Measurements from ENCODE around the gene CCDC70.

Gene CCDC70

GRCh38 chr13:51845574-51846318 lies 16.0 kb upstream of the CCDC70 start:
- DNase-seq (ENCODE audit: low read depth): no peak
- no peak for TF ChIP-seq POLR2A (IDR thresholded peaks at IDR 0.05; ENCODE audit: extremely low read depth, insufficient read length)
- TF ChIP-seq CTCF (IDR thresholded peaks at IDR 0.05; ENCODE audit: low read depth, low read length): no peak
- no peak for TF ChIP-seq MYC (IDR thresholded peaks at IDR 0.05; ENCODE audit: low read depth, low read length)
- TF ChIP-seq MAX (IDR thresholded peaks at IDR 0.05; ENCODE audit: low read depth, low read length): no peak
- no peak overlapping the region for H3K4me3 ChIP-seq (ENCODE audit: low read depth, low read length)

GRCh38 chr13:51846756-51847155 lies 15.0 kb upstream of the CCDC70 start:
- DNase-seq (ENCODE audit: low read depth): no peak
- H3K4me3 ChIP-seq (ENCODE audit: low read depth, low read length): no peak overlapping the region
- TF ChIP-seq MYC (IDR thresholded peaks at IDR 0.05; ENCODE audit: low read depth, low read length) (no peak), MAX (IDR thresholded peaks at IDR 0.05; ENCODE audit: low read depth, low read length) (no peak), CTCF (IDR thresholded peaks at IDR 0.05; ENCODE audit: low read depth, low read length) (no peak), POLR2A (IDR thresholded peaks at IDR 0.05; ENCODE audit: extremely low read depth, insufficient read length) (no peak)

- TF ChIP-seq MAX (IDR thresholded peaks at IDR 0.05; ENCODE audit: low read depth, low read length) (no peak), CTCF (IDR thresholded peaks at IDR 0.05; ENCODE audit: low read depth, low read length) (no peak), POLR2A (IDR thresholded peaks at IDR 0.05; ENCODE audit: extremely low read depth, insufficient read length) (no peak), MYC (IDR thresholded peaks at IDR 0.05; ENCODE audit: low read depth, low read length) (no peak)
- no peak for DNase-seq (ENCODE audit: low read depth)
- no peak overlapping the region for H3K4me3 ChIP-seq (ENCODE audit: low read depth, low read length)
These were observed 13.1 kb upstream of the CCDC70 start for GRCh38 chr13:51848674-51849073.

- no peak overlapping the region for H3K4me3 ChIP-seq (ENCODE audit: low read depth, low read length)
- peak; percentile 36; the same call in 1 of the 2 replicates for TF ChIP-seq MYC (IDR thresholded peaks at IDR 0.05; ENCODE audit: low read depth, low read length)
- TF ChIP-seq MAX (IDR thresholded peaks at IDR 0.05; ENCODE audit: low read depth, low read length): peak; percentile 45
- TF ChIP-seq POLR2A (IDR thresholded peaks at IDR 0.05; ENCODE audit: extremely low read depth, insufficient read length): no peak
- TF ChIP-seq CTCF (IDR thresholded peaks at IDR 0.05; ENCODE audit: low read depth, low read length): peak; percentile 91
- DNase-seq (ENCODE audit: low read depth): peak; percentile 76
These were observed 12.3 kb upstream of the CCDC70 start for GRCh38 chr13:51849145-51850101.

GRCh38 chr13:51856027-51856736 lies 5.6 kb upstream of the CCDC70 start:
- no peak for DNase-seq (ENCODE audit: low read depth)
- no peak overlapping the region for H3K4me3 ChIP-seq (ENCODE audit: low read depth, low read length)
- TF ChIP-seq POLR2A (IDR thresholded peaks at IDR 0.05; ENCODE audit: extremely low read depth, insufficient read length) (no peak), MAX (IDR thresholded peaks at IDR 0.05; ENCODE audit: low read depth, low read length) (no peak)

Data from NB4 (cell line).